ENCODE measurements around the gene HIC1.

GRCh38 chr17:2090210-2090641 lies 35.3 kb downstream of the HIC1 start:
- TF ChIP-seq CTCF (conservative IDR thresholded peaks at IDR 0.05; ENCODE audit: low read depth, low read length): no peak
- no peak for TF ChIP-seq EZH2 (IDR thresholded peaks at IDR 0.05; ENCODE audit: borderline replicate concordance, low read depth, low read length, poor library complexity, severe bottlenecking)
